ENCODE results near the gene EFCAB6.

EFCAB6 gene

DNA sequence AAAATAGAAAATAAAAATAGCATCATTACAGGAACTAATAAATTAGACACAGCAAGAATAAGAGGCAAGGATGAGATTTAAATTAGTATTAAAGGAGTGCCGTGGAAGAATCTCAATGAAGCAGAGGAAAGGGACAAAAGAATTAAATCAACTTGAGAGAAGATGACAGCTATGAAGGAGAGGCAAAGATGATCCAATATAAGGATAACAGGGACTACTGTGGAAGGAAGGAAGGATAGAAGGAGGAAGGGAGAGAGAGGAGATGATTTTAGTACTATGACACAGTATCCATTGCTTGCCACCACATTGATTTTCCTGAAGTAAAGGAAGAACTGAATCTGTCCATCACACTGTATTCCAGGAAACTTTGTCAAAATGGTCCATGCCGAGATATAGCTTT lies 98.0 kb downstream of the EFCAB6 start:
- no peak for ATAC-seq
- no peak for TF ChIP-seq OSR1 (CRISPR knock-in tag; IDR thresholded peaks at IDR 0.05)
- TF ChIP-seq ARNTL (CRISPR knock-in tag; IDR thresholded peaks at IDR 0.05; ENCODE audit: borderline replicate concordance, low read depth): no peak
- no peak for TF ChIP-seq CSDC2 (CRISPR knock-in tag; IDR thresholded peaks at IDR 0.05)
- TF ChIP-seq, protein P1, sequence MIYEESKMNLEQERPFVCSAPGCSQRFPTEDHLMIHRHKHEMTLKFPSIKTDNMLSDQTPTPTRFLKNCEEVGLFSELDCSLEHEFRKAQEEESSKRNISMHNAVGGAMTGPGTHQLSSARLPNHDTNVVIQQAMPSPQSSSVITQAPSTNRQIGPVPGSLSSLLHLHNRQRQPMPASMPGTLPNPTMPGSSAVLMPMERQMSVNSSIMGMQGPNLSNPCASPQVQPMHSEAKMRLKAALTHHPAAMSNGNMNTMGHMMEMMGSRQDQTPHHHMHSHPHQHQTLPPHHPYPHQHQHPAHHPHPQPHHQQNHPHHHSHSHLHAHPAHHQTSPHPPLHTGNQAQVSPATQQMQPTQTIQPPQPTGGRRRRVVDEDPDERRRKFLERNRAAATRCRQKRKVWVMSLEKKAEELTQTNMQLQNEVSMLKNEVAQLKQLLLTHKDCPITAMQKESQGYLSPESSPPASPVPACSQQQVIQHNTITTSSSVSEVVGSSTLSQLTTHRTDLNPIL (CRISPR knock-in tag; IDR thresholded peaks at IDR 0.05; ENCODE audit: low read depth): no peak
- TF ChIP-seq, protein P2, sequence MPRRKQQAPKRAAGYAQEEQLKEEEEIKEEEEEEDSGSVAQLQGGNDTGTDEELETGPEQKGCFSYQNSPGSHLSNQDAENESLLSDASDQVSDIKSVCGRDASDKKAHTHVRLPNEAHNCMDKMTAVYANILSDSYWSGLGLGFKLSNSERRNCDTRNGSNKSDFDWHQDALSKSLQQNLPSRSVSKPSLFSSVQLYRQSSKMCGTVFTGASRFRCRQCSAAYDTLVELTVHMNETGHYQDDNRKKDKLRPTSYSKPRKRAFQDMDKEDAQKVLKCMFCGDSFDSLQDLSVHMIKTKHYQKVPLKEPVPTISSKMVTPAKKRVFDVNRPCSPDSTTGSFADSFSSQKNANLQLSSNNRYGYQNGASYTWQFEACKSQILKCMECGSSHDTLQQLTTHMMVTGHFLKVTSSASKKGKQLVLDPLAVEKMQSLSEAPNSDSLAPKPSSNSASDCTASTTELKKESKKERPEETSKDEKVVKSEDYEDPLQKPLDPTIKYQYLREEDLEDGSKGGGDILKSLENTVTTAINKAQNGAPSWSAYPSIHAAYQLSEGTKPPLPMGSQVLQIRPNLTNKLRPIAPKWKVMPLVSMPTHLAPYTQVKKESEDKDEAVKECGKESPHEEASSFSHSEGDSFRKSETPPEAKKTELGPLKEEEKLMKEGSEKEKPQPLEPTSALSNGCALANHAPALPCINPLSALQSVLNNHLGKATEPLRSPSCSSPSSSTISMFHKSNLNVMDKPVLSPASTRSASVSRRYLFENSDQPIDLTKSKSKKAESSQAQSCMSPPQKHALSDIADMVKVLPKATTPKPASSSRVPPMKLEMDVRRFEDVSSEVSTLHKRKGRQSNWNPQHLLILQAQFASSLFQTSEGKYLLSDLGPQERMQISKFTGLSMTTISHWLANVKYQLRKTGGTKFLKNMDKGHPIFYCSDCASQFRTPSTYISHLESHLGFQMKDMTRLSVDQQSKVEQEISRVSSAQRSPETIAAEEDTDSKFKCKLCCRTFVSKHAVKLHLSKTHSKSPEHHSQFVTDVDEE (CRISPR knock-in tag; IDR thresholded peaks at IDR 0.05): no peak
- TF ChIP-seq ZNF8 (CRISPR knock-in tag; IDR thresholded peaks at IDR 0.05): no peak
- no peak for TF ChIP-seq ESRRG (CRISPR knock-in tag; IDR thresholded peaks at IDR 0.05)
- no peak for TF ChIP-seq TOX (CRISPR knock-in tag; IDR thresholded peaks at IDR 0.05; ENCODE audit: borderline replicate concordance)
- TF ChIP-seq RARB (CRISPR knock-in tag; IDR thresholded peaks at IDR 0.05): no peak
- TF ChIP-seq, protein P3, sequence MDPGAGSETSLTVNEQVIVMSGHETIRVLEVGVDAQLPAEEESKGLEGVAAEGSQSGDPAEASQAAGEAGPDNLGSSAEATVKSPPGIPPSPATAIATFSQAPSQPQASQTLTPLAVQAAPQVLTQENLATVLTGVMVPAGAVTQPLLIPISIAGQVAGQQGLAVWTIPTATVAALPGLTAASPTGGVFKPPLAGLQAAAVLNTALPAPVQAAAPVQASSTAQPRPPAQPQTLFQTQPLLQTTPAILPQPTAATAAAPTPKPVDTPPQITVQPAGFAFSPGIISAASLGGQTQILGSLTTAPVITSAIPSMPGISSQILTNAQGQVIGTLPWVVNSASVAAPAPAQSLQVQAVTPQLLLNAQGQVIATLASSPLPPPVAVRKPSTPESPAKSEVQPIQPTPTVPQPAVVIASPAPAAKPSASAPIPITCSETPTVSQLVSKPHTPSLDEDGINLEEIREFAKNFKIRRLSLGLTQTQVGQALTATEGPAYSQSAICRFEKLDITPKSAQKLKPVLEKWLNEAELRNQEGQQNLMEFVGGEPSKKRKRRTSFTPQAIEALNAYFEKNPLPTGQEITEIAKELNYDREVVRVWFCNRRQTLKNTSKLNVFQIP (CRISPR knock-in tag; IDR thresholded peaks at IDR 0.05; ENCODE audit: borderline replicate concordance, low read depth): no peak
- no peak for TF ChIP-seq ZC3H10 (CRISPR knock-in tag; IDR thresholded peaks at IDR 0.05)
- TF ChIP-seq ZNF565 (CRISPR knock-in tag; conservative IDR thresholded peaks at IDR 0.05; ENCODE audit: low read depth): no peak
- TF ChIP-seq SNAI2 (CRISPR knock-in tag; IDR thresholded peaks at IDR 0.05): no peak

DNA sequence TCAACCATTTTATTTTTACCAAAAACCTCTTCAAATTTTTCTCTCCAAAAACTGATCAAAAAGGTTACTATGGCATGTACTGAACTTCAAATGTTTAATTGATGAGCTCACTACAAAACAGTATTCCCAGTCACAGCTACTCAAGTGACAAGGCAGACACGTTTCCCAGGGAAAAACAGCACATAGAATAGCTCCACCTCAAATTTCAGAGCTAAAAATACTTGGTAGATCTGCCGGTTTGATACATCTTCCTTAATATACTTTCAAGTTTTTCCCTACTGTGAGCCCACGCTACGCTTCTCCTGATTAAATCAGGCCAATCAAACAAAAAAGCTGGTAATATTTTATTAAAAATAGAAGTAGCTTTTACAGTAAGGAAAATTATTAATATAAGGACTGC lies 100.4 kb downstream of the EFCAB6 start:
- no peak for TF ChIP-seq SNAI2 (CRISPR knock-in tag; IDR thresholded peaks at IDR 0.05)
- no peak for TF ChIP-seq ISL1 (CRISPR knock-in tag; IDR thresholded peaks at IDR 0.05)
- TF ChIP-seq ZNF565 (CRISPR knock-in tag; conservative IDR thresholded peaks at IDR 0.05; ENCODE audit: low read depth): no peak
- no peak for TF ChIP-seq ZC3H10 (CRISPR knock-in tag; IDR thresholded peaks at IDR 0.05)
- no peak for TF ChIP-seq TOX (CRISPR knock-in tag; IDR thresholded peaks at IDR 0.05; ENCODE audit: borderline replicate concordance)
- no peak for TF ChIP-seq ARNTL (CRISPR knock-in tag; IDR thresholded peaks at IDR 0.05; ENCODE audit: borderline replicate concordance, low read depth)
- no peak for TF ChIP-seq ESRRG (CRISPR knock-in tag; IDR thresholded peaks at IDR 0.05)
- no peak for TF ChIP-seq ZFP3 (CRISPR knock-in tag; IDR thresholded peaks at IDR 0.05)
- no peak for TF ChIP-seq ZNF8 (CRISPR knock-in tag; IDR thresholded peaks at IDR 0.05)
- ATAC-seq: no peak

DNA sequence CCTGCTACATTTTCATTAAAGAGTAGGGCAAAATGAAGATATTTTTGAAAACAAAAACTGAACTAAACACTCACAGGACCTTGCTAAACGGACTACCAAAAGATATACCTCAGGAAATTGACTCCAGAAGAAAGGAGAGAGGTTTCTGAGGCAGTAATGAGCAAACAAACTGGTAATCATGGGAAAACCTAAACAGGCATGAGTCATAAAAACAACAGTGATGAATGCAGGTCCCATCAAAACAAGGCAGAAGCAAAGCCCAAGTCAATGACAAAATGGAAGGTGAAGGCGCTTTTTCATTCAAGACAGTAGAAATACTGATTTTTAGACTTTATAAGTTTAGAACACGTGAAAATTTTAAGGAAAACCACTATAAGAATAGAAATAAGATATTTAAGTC lies 104.5 kb downstream of the EFCAB6 start:
- no peak for ATAC-seq
- TF ChIP-seq ZC3H10 (CRISPR knock-in tag; IDR thresholded peaks at IDR 0.05) (no peak), SNAI2 (CRISPR knock-in tag; IDR thresholded peaks at IDR 0.05) (no peak), TOX (CRISPR knock-in tag; IDR thresholded peaks at IDR 0.05; ENCODE audit: borderline replicate concordance) (no peak), ISL1 (CRISPR knock-in tag; IDR thresholded peaks at IDR 0.05) (no peak), TCF4 (CRISPR knock-in tag; IDR thresholded peaks at IDR 0.05; ENCODE audit: borderline replicate concordance) (no peak), ZNF70 (CRISPR knock-in tag; IDR thresholded peaks at IDR 0.05) (no peak), ZNF565 (CRISPR knock-in tag; conservative IDR thresholded peaks at IDR 0.05; ENCODE audit: low read depth) (no peak)
- TF ChIP-seq, protein P4, sequence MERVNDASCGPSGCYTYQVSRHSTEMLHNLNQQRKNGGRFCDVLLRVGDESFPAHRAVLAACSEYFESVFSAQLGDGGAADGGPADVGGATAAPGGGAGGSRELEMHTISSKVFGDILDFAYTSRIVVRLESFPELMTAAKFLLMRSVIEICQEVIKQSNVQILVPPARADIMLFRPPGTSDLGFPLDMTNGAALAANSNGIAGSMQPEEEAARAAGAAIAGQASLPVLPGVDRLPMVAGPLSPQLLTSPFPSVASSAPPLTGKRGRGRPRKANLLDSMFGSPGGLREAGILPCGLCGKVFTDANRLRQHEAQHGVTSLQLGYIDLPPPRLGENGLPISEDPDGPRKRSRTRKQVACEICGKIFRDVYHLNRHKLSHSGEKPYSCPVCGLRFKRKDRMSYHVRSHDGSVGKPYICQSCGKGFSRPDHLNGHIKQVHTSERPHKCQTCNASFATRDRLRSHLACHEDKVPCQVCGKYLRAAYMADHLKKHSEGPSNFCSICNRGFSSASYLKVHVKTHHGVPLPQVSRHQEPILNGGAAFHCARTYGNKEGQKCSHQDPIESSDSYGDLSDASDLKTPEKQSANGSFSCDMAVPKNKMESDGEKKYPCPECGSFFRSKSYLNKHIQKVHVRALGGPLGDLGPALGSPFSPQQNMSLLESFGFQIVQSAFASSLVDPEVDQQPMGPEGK (CRISPR knock-in tag; IDR thresholded peaks at IDR 0.05; ENCODE audit: borderline replicate concordance): no peak
- TF ChIP-seq, protein P1 (CRISPR knock-in tag; IDR thresholded peaks at IDR 0.05; ENCODE audit: low read depth): no peak
- TF ChIP-seq, protein P3 (CRISPR knock-in tag; IDR thresholded peaks at IDR 0.05; ENCODE audit: borderline replicate concordance, low read depth): no peak

Data from SK-N-SH treated with all-trans-retinoic acid at 6 μM for 48 hours (cell line).